Glomerular endothelial cell (primary cell): ENCODE data around the gene SDS. TPM values are rescaled to one million over a fixed set of nuclear protein-coding genes. Genes with fewer than 3 reads are reported as not detected.

Experiments used
- DNase-seq: peaks from one replicate; pipeline ENCODE4 v3.0.0-alpha.2; 2011; ENCODE audit warnings: low read depth, low spot score; ENCODE audit errors: extremely low read depth
- total RNA-seq: library from RNA; depleted of rRNA; stranded (reverse); fragments of >200 nt; gene quantifications from 2 replicates; pipeline ENCODE4 v1.2.3, GENCODE V29; 2015

Gene SDS
- total RNA-seq, result not detected in 2 replicates

- no peak for DNase-seq
These were observed at the start of gene SDS for GRCh38 chr12:113403435-113404415. Gene SDS, minus strand, starts transcription at chr12:113403887. Its CDS starts 4,179 bp downstream, at chr12:113399708.

DNA sequence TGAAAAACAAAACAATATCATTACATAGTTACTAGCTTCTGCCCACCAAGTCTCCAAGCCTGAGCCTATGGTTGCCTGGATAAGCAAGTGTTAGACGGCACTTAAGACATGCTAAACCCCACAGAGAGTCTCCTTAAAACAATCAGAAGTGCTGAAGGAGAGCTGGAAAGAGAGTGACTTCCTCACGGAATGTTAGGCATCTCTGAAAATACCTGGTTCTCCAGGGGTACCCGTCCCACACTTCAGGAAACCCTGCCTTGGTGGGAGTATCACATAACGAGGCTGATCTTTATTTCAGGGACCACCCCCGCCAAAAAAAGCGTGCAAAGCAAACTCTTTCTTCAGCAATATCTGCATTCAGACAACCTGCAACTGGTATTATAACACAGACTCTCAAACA is 49.6 kb upstream of the SDS start:
- DNase-seq, result no peak

DNA sequence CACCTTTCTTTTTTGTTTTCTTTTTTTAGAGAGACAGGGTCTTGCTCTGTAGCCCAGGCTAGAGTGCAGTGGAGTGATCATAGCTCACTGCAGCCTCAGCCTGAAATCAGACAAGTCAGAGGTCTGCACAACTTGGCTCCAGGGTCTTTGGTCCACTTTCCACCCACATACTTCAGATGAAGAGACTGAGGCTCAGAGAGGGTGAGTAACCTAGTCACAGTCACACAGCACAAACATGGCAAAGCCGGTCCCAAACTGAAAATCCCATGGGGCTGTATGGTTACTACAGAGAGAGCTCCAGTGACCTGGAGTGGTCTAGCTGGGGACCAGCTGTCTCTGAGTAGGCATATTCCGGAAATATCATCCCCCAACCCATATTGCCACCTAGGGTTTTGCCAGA is 48.8 kb upstream of the SDS start:
- DNase-seq, result no peak

DNA sequence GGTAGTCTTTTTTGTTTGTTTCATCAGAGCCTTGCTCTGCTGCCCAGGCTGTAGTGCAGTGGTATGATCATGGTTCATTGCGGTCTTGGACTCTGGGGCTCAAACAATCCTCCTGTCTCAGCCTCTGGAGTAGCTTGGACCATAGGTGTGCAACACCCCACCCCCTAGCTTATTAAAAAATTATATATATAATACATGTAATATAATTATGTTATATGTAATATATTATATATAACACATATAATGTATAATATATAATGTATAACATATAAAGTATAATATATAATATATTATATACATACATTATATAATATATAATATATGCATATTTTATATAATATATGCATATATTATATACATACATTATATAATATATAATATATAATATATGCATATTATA is 46.2 kb upstream of the SDS start:
- DNase-seq, result no peak

DNA sequence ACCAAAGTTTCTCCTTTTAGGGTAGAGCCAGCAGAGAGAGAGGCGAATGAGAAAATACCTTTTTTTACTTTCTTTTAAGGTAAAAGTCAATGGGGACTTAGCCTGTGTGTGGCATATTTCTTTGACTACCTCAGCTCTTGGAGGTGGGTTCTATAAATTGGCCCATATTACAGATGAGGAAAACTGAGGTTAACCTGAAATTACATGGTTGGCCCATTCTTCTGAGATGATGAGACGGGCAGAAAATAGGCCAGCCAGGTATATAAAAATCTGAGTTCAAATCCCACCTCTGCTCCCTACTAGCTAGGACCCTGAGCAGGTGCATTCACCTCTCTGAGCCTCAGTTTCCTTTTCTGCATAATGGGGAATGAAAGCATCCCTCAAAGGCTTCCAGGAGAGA is 45.6 kb upstream of the SDS start:
- DNase-seq, result no peak

DNA sequence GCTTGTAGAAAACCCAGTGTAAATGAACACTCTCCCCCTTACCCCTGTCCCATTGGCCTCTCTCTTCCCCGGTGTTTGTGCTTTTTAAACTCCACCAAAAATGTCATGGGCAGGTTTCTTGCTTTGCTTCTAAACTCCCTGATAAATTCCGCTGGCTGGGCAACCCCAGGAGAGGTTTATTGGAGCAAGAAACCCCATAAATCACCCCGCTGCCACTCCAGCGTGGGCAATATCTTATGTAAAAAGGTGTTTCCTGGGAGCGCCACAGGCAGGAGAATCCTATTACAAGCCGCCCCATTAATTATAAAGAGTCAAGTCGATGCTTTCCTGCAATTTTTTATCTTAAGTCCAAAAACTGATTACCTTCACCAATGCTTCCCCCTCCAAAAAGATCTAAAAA is 45.2 kb upstream of the SDS start:
- no peak for DNase-seq

DNA sequence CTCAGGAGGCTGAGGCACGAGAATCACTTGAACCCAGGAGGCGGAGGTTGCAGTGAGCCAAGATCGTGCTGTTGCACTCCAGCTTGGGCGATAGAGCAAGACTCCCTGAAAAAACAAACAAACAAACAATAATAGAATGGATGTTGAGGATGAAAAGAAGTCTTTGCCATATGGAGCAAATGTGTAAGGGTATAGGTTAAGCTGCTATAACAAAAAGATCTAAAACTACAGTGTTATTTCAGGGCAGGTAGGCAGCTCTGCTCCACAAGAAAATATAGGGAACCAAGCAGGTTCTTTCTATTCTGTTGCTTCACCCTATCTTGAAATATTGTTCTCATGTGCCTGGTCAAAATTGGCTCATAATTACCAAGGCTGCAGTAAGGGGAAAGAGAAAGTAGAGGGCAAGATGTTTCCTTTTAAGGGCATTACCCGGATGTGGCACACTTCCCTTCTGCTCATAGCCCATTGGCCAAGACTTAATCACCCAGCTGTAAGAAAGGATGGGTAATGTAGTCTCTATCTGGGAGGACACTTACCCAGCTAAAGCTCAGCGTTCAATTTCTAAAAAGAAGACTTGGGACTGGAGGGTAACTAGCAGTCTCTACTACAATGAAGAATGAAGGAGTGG is 42.0 kb upstream of the SDS start:
- no peak for DNase-seq

DNA sequence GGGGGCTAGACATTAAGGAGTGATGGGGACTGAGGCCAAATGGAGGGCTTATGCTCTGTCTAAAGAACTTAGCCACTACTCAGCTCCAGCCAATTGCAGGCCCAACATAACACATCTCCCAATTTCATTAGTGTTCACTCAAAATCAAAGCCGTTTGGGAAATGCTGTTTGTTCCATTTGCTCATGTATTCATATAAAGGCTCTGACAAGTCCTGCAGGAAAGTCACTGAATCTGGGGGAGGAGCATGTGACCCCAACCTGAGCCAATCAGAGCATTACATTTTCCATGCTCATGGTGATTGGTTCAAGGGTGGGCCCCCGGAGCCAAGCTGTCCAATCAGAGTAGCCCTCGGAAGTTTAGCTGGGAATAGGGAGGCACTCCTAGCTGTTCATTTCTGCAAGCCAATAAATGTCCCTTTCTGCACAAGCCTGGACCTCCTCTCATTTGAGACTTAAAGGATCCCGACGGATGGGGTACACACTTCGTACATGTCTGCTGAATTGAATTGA is 39.4 kb upstream of the SDS start:
- DNase-seq, result no peak

GRCh38 chr12:113440947-113441782 is 37.5 kb upstream of the SDS start:
- DNase-seq, result no peak

GRCh38 chr12:113440336-113440735 is 36.6 kb upstream of the SDS start:
- no peak for DNase-seq

DNA sequence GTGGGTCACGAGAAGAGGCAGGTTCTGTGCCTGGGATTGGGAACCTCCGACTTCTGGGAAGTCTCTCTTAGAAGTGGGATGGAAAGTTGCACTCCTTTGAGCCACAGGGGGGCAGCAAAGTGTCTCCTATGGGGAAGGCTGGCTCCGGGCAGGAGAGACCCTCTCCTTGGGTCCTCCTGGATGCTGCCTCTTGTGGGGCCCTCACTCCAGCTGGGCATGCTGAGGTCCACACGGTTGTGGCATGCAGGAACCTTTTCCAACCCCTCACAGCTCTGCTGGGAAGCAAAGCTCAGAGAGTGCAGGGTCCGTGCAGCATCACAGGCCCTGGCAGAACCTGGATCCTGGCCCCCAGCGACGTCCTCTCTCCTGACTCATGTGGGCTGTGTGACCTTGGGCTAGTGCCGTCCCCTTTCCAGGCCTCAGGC is 35.9 kb upstream of the SDS start:
- no peak for DNase-seq

GRCh38 chr12:113439301-113439597 is 35.6 kb upstream of the SDS start:
- DNase-seq, result no peak

DNA sequence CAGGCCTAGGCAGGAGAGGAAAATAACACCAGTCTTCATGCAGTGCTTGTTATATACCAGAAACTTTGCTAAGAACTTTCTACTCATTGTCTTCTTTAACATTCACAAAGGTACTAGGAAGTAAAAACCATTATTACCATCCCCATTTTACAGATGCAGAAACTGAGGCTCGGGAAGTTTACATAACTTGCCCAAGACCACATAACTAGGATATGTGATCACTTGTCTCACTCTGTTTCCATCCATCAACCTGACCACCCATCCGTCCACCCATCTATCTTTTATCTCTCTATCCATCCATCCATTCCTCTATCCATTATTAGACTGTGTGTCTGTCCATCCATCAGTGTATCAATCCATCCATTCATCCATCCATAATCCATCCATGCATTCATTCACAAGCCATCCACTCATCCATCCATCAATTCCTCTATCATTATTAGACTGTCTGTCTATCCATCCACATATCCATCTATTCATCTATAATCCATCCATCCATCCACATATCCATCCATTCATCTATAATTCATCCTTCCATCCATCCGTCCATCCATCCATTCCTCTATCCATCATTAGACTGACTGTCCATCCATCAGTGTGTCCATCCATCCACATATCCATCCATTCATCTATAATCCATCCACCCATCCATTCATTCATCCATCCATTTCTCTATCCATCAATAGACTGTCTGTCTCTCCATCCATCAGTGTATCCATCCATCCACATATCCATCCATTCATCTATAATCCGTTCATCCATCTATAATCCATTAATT is 35.0 kb upstream of the SDS start:
- DNase-seq, result no peak

GRCh38 chr12:113437729-113438100 is 34.0 kb upstream of the SDS start:
- no peak for DNase-seq

DNA sequence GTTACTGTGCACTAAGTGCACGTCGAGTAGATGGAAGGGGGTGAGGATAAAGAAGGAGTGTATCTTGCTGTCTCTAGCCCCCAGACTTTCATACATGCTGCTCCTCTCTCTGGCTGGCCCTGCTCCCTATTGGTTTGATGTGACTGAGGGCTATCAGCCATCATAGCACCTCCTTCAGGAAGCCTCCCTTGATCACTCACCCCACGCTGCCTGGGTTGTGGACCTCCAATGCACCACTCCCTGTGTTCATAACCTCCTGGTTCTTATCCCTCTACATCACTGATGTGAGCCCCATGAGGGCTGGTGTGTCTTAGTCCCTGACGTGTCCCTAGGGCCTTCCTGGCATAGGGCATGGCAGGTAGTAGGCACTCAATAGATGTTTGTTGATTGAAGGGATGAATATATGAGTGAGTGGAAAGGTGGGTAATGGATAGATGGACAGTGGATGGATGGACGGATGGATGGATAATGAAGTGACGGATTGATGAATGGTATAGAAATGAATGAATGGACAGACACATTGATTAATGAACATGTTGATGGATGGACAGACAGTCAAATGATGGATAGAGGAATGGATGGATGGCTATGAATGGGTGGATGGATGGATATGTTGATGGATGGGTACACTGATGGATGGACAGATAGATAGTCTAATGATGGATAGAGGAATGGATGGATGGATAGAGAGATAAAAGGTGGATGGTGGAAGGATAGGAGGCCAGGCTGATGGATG is 33.5 kb upstream of the SDS start:
- no peak for DNase-seq

GRCh38 chr12:113436586-113436985 is 32.9 kb upstream of the SDS start:
- DNase-seq, result no peak

DNA sequence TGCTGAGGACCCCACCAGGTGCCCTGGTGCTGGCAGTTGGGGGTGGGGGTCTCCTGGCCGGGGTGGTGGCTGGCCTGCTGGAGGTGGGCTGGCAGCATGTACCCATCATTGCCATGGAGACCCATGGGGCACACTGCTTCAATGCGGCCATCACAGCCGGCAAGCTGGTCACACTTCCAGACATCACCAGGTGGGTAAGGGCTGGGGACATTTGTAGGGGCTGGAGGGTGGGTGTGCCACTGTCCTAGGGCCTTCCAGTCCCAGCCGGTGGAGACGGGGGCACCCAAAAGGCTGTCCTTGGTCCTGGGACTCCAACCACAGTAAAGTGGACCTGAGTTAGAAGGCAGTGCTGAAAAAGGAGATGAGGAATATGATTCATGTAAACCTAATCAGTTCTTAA is 31.7 kb upstream of the SDS start:
- no peak for DNase-seq

DNA sequence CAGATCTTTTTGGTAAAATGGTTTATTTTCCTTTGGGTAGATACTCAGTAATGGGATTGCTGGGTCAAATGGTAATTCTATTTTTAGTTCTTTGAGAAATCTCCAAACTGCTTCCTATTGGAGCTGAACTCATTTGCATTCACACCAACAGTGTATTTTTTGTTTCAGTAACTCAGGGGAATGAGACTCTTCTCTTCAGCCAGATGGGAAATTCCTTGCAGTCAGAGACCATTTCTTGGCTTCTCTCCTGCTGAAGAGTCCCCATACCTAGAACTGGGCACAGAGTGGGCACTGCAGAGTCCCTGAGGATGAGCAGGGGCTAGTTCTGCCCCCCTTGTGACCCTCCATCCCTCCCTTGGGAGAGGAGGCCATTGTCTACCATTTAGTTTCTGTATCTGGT is 29.3 kb upstream of the SDS start:
- no peak for DNase-seq

DNA sequence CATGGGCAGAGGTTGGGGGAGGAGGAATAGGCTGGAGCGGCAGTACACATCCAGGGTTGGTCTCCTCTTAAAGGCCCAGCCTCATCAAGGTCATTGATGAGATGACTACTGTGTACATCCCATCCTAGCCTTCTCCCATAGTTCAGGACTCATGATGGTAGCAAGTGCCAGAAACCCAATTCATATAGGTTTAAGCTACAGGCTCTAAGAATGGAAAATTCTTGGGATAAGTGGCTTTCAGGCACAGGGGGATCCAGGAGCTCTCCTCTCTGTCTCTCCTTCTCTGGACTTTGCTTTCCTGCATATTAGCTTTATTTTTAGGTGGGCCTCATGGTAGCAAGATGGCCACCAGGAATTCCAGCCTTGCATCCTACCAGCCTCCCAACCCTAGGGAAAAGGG is 24.8 kb upstream of the SDS start:
- no peak for DNase-seq

DNA sequence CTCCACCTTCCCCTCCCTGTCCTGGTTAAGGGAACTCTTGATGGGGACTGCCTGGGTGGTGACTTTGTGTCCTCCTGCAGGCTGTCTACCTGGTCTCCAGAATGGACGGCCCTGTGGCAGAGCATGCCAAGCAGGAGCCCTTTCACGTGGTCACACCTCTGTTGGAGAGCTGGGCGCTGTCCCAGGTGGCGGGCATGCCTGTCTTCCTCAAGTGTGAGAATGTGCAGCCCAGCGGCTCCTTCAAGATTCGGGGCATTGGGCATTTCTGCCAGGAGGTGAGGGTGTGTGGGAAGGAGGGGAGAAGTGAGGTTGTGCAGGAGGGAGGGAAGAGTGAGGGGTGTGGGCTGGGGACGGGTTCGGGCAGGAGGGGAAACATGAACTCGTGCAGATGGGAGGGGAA is 24.2 kb upstream of the SDS start:
- DNase-seq, result no peak
